Loucy (cell line): ENCODE data around the gene KCNIP3.

Experiments
- EZH2phosphoT487 ChIP-seq: fragments of 200-600 bp; IDR thresholded peaks from 2 replicates; pipeline ENCODE4 v1.6.1; 2018; ENCODE audit warnings: antibody characterized with exemption, mild to moderate bottlenecking, moderate library complexity, borderline replicate concordance
- TF ChIP-seq, protein P1 (sequence below): fragments of 200-600 bp; sonication (generic); conservative IDR thresholded peaks from 2 replicates; pipeline ENCODE4 v1.5.1; 2014; ENCODE audit warnings: mild to moderate bottlenecking, antibody characterized with exemption, low read length

GRCh38 chr2:95310216-95310615, 13.1 kb downstream of the KCNIP3 start:
- TF ChIP-seq, protein P1, sequence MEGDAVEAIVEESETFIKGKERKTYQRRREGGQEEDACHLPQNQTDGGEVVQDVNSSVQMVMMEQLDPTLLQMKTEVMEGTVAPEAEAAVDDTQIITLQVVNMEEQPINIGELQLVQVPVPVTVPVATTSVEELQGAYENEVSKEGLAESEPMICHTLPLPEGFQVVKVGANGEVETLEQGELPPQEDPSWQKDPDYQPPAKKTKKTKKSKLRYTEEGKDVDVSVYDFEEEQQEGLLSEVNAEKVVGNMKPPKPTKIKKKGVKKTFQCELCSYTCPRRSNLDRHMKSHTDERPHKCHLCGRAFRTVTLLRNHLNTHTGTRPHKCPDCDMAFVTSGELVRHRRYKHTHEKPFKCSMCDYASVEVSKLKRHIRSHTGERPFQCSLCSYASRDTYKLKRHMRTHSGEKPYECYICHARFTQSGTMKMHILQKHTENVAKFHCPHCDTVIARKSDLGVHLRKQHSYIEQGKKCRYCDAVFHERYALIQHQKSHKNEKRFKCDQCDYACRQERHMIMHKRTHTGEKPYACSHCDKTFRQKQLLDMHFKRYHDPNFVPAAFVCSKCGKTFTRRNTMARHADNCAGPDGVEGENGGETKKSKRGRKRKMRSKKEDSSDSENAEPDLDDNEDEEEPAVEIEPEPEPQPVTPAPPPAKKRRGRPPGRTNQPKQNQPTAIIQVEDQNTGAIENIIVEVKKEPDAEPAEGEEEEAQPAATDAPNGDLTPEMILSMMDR: no peak
- TF ChIP-seq EZH2phosphoT487: no peak
